CD4-positive, alpha-beta T cell treated with Interferon gamma for 1 hour (primary cell): ENCODE data around the gene ID3.

Experiments
- DNase-seq: peaks from one replicate; pipeline ENCODE4 v3.0.0-alpha.2; 2020

ID3 gene

GRCh38 chr1:23559136-23559984 lies at the start of gene ID3:
Gene ID3, minus strand, starts transcription at chr1:23559501. Its CDS starts 75 bp downstream, at chr1:23559426.
- peak; percentile 91 for DNase-seq

- no peak for DNase-seq
Observed at GRCh38 chr1:23607944-23608343, 48.6 kb upstream of the ID3 start.

- DNase-seq, result no peak
Observed at GRCh38 chr1:23601968-23602876, 42.9 kb upstream of the ID3 start.

- DNase-seq, result no peak
Observed at GRCh38 chr1:23601135-23601967, 42.0 kb upstream of the ID3 start.

GRCh38 chr1:23600283-23600682 lies 41.0 kb upstream of the ID3 start:
- no peak for DNase-seq

GRCh38 chr1:23599125-23599524 lies 39.8 kb upstream of the ID3 start:
- no peak for DNase-seq

GRCh38 chr1:23598424-23598823 lies 39.1 kb upstream of the ID3 start:
- no peak for DNase-seq

- DNase-seq, result no peak
Observed at GRCh38 chr1:23597635-23598388, 38.5 kb upstream of the ID3 start.

- DNase-seq, result no peak
Observed at GRCh38 chr1:23596382-23597358, 37.4 kb upstream of the ID3 start.

GRCh38 chr1:23594927-23595353 lies 35.6 kb upstream of the ID3 start:
- peak; percentile 43 for DNase-seq

- DNase-seq, result no peak
Observed at GRCh38 chr1:23594149-23594907, 35.0 kb upstream of the ID3 start.

GRCh38 chr1:23593556-23594148 lies 34.4 kb upstream of the ID3 start:
- DNase-seq, result no peak

GRCh38 chr1:23593042-23593521 lies 33.8 kb upstream of the ID3 start:
- no peak for DNase-seq

- DNase-seq, result no peak
Observed at GRCh38 chr1:23592209-23592892, 33.0 kb upstream of the ID3 start.

- DNase-seq, result peak; percentile 58
Observed at GRCh38 chr1:23591460-23592208, 32.3 kb upstream of the ID3 start.

GRCh38 chr1:23590058-23590783 lies 30.9 kb upstream of the ID3 start:
- DNase-seq, result no peak

GRCh38 chr1:23589585-23589986 lies 30.3 kb upstream of the ID3 start:
- no peak for DNase-seq
